B cell (primary cell): Measurements from ENCODE around the gene FHDC1. TPM values are rescaled to one million over a fixed set of nuclear protein-coding genes. Genes with fewer than 3 reads are reported as not detected.

ENCODE experiments used
- ATAC-seq: fragments of 200-7000 bp; cut with Tn5 transposase; one replicate; pipeline ENCODE4 v1.10.0; 2021; ENCODE audit warnings: low read depth, mild to moderate bottlenecking, moderate number of reproducible peaks, moderate library complexity
- CTCF ChIA-PET: fragments of 350-600 bp; sonication (Branson Sonifier 250); formaldehyde crosslinking; loops from one replicate; lab custom pipeline; 2021; ENCODE audit warnings: antibody characterized with exemption, inconsistent platforms; lab: Charles Lee
- POLR2A ChIA-PET: fragments of 350-600 bp; sonication (Branson Sonifier 250); formaldehyde crosslinking; loops from one replicate; lab custom pipeline; 2021; ENCODE audit warnings: antibody characterized with exemption; lab: Charles Lee
- DNase-seq: peaks from one replicate; pipeline ENCODE4 v3.0.0; 2013
- H2AFZ ChIP-seq: 2 replicates; pipeline ENCODE4 v1.6.1; 2012; ENCODE audit warnings: mild to moderate bottlenecking, low read depth, low read length; ENCODE audit not compliant: insufficient read depth, poor library complexity, severe bottlenecking
- H3K27ac ChIP-seq, 2 donors: 1 replicate in 1 of 2; 2 replicates in 1 of 2; pipeline ENCODE4 v1.5.1; 2012 to 2013; ENCODE audit warnings: low read length in 2 of 2, mild to moderate bottlenecking in 2 of 2, moderate library complexity in 1 of 2
- H3K27me3 ChIP-seq, 4 experiments: fragments of 200-600 bp in 1 of 4; sonication (generic) in 1 of 4; replicated peaks in 1 of 4; 1 replicate in 2 of 4; 2 replicates in 2 of 4; pipeline versions ENCODE4 v1.6.1 to v1.7.0; 2013 to 2016; ENCODE audit warnings: low read length in 3 of 4, mild to moderate bottlenecking in 2 of 4, mixed read lengths in 1 of 4, moderate library complexity in 1 of 4; ENCODE audit not compliant: insufficient read depth in 4 of 4, control insufficient read depth in 3 of 4; ENCODE audit errors: control extremely low read depth in 1 of 4
- H3K36me3 ChIP-seq, 2 experiments: replicated peaks in 1 of 2; 1 replicate in 1 of 2; 2 replicates in 1 of 2; pipeline versions ENCODE4 v1.6.1 to v1.7.1; 2013; ENCODE audit warnings: low read length in 1 of 2; ENCODE audit not compliant: insufficient read depth in 2 of 2, control insufficient read depth in 1 of 2; ENCODE audit errors: control extremely low read depth in 1 of 2, extremely low read depth in 1 of 2
- H3K4me1 ChIP-seq, 2 donors: fragments of 200-600 bp in 1 of 2; sonication (generic) in 1 of 2; 1 replicate in 1 of 2; 2 replicates in 1 of 2; pipeline versions ENCODE4 v1.5.1 to v1.6.1; 2013 to 2017; ENCODE audit warnings: low read length in 2 of 2; ENCODE audit not compliant: control insufficient read depth in 2 of 2, insufficient read depth in 2 of 2
- H3K4me2 ChIP-seq: replicated peaks from 2 replicates; pipeline ENCODE3; 2012; ENCODE audit warnings: mild to moderate bottlenecking, low read depth, low read length; ENCODE audit not compliant: poor library complexity, severe bottlenecking
- H3K4me3 ChIP-seq, 5 experiments: fragments of 200-600 bp in 1 of 5; sonication (generic) in 1 of 5; 1 replicate in 3 of 5; 2 replicates in 2 of 5; pipeline versions ENCODE4 v1.5.1 to v1.7.0; 2011 to 2016; ENCODE audit warnings: low read length in 4 of 5, mild to moderate bottlenecking in 4 of 5, low read depth in 2 of 5, control low read depth in 1 of 5, moderate library complexity in 1 of 5; ENCODE audit not compliant: insufficient read depth in 1 of 5; ENCODE audit errors: control extremely low read depth in 1 of 5, extremely low read depth in 1 of 5
- H3K79me2 ChIP-seq: fragments of 200-600 bp; sonication (generic); one replicate; pipeline ENCODE4 v1.6.0; 2016; ENCODE audit warnings: low read length; ENCODE audit not compliant: control insufficient read depth, insufficient read depth
- H3K9ac ChIP-seq: fragments of 200-600 bp; sonication (generic); 2 replicates; pipeline ENCODE4 v1.6.1; 2017; ENCODE audit warnings: mild to moderate bottlenecking, low read length, moderate library complexity
- H3K9me3 ChIP-seq, 3 donors: one replicate each; pipeline versions ENCODE4 v1.6.1 to v1.7.1; 2013; ENCODE audit warnings: low read length in 2 of 3; ENCODE audit not compliant: control insufficient read depth in 2 of 3, insufficient read depth in 1 of 3; ENCODE audit errors: control extremely low read depth in 1 of 3
- H4K20me1 ChIP-seq: 2 replicates; pipeline ENCODE4 v1.6.0; 2012; ENCODE audit warnings: mild to moderate bottlenecking, low read length; ENCODE audit not compliant: insufficient read depth, control insufficient read depth, poor library complexity, severe bottlenecking
- H3K27ac Mint-ChIP-seq: one replicate; pipeline ENCODE4 v1.8.0; 2021; ENCODE audit warnings: mixed read lengths
- H3K27me3 Mint-ChIP-seq: one replicate; pipeline ENCODE4 v1.8.0; 2021; ENCODE audit warnings: mixed read lengths
- H3K4me1 Mint-ChIP-seq: one replicate; pipeline ENCODE4 v1.8.0; 2021; ENCODE audit warnings: mixed read lengths
- H3K4me3 Mint-ChIP-seq: one replicate; pipeline ENCODE4 v1.8.0; 2021; ENCODE audit warnings: mixed read lengths
- H3K9me3 Mint-ChIP-seq: one replicate; pipeline ENCODE4 v1.8.0; 2022; ENCODE audit warnings: mixed read lengths; ENCODE audit not compliant: insufficient read depth
- EZH2 ChIP-seq: IDR thresholded peaks from 2 replicates; pipeline ENCODE4 v1.6.1; 2012; ENCODE audit warnings: borderline replicate concordance, low read depth, mild to moderate bottlenecking, moderate library complexity, low read length; ENCODE audit not compliant: insufficient read depth, poor library complexity, severe bottlenecking
- WGBS: methylation state at CpG from one replicate; pipeline ENCODE4 v1.1.5; 2013; ENCODE audit warnings: missing lambda C conversion rate; ENCODE audit not compliant: insufficient coverage; 5-methylcytosine and 5-hydroxymethylcytosine counted together
- intact Hi-C: fragments of 100-400 bp; cut with micrococcal nuclease; formaldehyde crosslinking; loops from one replicate; pipeline ENCODE4 v1.10.0; 2022
- polyA plus RNA-seq: library from polyadenylated mRNA; depleted of rRNA; stranded (reverse); fragments of >200 nt; gene quantifications from 2 replicates; pipeline ENCODE4 v1.2.3, GENCODE V29; 2012
- total RNA-seq, 2 donors: library from RNA; stranded (reverse); fragments of 120-200 nt in 1 of 2; gene quantifications; 1 replicate in 1 of 2; 2 replicates in 1 of 2; pipeline versions ENCODE4 v1.2.3 to v1.2.4, GENCODE V29; 2013 to 2022
- TF ChIP-seq, protein P1 (sequence below): fragments of 200-600 bp; IDR thresholded peaks from one replicate; pipeline ENCODE4 v1.8.0; 2022; ENCODE audit warnings: antibody characterized with exemption, mild to moderate bottlenecking

Gene FHDC1
- total and polyA plus RNA-seq, 2 donors (not counting 1 experiment from before 2014, with no cell fraction given): 0.13 to 0.57 TPM

DNA sequence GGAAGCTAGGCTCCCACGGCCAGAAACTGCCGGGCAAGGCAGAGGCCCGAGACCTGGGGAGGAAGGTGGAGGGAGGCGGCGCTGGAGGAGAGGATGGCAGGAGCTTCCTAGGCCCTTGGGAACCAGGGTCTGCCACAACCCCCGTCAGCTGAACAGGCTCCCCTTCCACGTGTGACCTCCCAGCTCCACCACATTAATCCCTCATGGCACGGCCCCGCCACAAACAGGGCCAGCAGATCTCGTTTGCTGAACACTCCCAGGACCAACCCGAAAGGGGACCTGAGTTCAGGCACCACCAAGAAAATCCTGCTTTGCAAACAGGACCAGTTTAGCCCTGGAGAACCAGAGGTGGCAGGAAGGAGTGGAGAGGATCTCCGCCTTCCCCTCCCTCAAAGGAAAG is 62.7 kb downstream of the FHDC1 start:
- H3K4me3 Mint-ChIP-seq: no peak overlapping the region
- ATAC-seq (no peak), DNase-seq (no peak)
- ChIA-PET CTCF (no interaction called here), POLR2A (no interaction called here)
- no peak for TF ChIP-seq EZH2
- no peak overlapping the region for H3K4me2 ChIP-seq
- H4K20me1 ChIP-seq: no peaks in the 10 kb centered on the region
- H3K27ac ChIP-seq: no peak overlapping the region
- no peak overlapping the region for H2AFZ ChIP-seq
- no peaks in the 10 kb centered on the region for H3K79me2 ChIP-seq
- intact Hi-C loops: no loop called here
- WGBS: 84% methylated on average over 4 of the region's 12 CpGs
- H3K9me3 ChIP-seq: peaks cover 0 to 3% (median 0%) of the 10 kb centered on the region in 3 donors
- peaks cover under 1% of the 10 kb centered on the region in 2 donors for H3K4me1 ChIP-seq
- H3K4me3 ChIP-seq: no peak overlapping the region
- H3K36me3 ChIP-seq: no peaks in the 10 kb centered on the region
- peaks cover 30% of the 10 kb centered on the region for H3K27me3 Mint-ChIP-seq
- H3K9me3 Mint-ChIP-seq: no peaks in the 10 kb centered on the region
- peaks cover 2% of the 10 kb centered on the region for H3K4me1 Mint-ChIP-seq
- no peak overlapping the region for H3K27ac Mint-ChIP-seq
- no peak overlapping the region for H3K9ac ChIP-seq
- H3K27me3 ChIP-seq: peaks cover 0 to 17% (median 3%) of the 10 kb centered on the region in 4 experiments

DNA sequence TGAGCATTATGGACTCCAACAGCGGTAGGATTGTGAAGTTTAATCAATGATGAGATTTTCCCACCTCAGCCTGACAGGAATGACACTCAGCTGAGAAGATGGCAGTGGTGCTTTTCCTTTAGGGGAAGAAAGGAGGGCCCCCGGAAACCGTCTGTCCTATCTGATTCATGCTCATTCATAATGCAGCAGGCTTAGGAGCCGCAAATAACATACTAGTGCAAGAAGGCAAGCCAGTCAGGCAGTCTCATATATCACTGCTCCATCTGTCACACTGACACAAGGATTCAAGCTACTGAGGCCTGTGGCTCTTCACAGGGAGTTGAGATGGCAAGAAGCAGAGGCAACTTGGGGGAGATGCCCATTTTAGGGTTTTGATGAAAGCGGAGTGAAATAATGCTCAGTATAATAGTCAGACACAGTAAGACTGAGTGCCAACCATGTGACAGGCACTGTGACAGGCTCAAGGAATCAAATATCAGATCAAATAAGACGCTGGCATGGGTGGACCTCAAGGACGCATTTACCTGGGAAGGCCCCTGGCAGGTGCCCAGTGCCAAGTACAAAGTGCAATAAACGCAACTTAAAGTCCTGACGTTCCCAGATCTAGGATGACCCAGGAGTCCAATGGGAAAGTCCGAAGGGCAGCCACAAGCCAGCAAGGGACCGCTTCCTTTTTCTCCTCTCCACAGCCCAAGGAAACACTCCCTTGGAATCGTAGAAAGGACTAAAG is 63.4 kb downstream of the FHDC1 start:
- Histone ChIP-seq H4K20me1 (no peaks in the 10 kb centered on the region), H3K79me2 (no peaks in the 10 kb centered on the region), H3K4me3 (no peak overlapping the region), H3K4me2 (no peak overlapping the region), H3K27me3 (peaks cover 0 to 17% (median 3%) of the 10 kb centered on the region in 4 experiments), H3K4me1 (peaks cover 7% of the 10 kb centered on the region in 2 donors), H3K9ac (no peak overlapping the region), H2AFZ (no peak overlapping the region), H3K9me3 (peaks cover 0 to 3% (median 0%) of the 10 kb centered on the region in 3 donors), H3K27ac (no peak overlapping the region), H3K36me3 (no peaks in the 10 kb centered on the region)
- no peak for TF ChIP-seq EZH2
- TF ChIP-seq, protein P1, sequence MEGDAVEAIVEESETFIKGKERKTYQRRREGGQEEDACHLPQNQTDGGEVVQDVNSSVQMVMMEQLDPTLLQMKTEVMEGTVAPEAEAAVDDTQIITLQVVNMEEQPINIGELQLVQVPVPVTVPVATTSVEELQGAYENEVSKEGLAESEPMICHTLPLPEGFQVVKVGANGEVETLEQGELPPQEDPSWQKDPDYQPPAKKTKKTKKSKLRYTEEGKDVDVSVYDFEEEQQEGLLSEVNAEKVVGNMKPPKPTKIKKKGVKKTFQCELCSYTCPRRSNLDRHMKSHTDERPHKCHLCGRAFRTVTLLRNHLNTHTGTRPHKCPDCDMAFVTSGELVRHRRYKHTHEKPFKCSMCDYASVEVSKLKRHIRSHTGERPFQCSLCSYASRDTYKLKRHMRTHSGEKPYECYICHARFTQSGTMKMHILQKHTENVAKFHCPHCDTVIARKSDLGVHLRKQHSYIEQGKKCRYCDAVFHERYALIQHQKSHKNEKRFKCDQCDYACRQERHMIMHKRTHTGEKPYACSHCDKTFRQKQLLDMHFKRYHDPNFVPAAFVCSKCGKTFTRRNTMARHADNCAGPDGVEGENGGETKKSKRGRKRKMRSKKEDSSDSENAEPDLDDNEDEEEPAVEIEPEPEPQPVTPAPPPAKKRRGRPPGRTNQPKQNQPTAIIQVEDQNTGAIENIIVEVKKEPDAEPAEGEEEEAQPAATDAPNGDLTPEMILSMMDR: no peak
- no peak overlapping the region for H3K27ac Mint-ChIP-seq
- no peak overlapping the region for H3K4me3 Mint-ChIP-seq
- ATAC-seq (no peak), DNase-seq (no peak)
- POLR2A ChIA-PET: no interaction called here
- no peaks in the 10 kb centered on the region for H3K9me3 Mint-ChIP-seq
- WGBS: 100% methylated on average over 8 of the region's 12 CpGs
- peaks cover 8% of the 10 kb centered on the region for H3K4me1 Mint-ChIP-seq
- H3K27me3 Mint-ChIP-seq: peaks cover 31% of the 10 kb centered on the region
- intact Hi-C loops: no loop called here
- CTCF ChIA-PET: no interaction called here
